ENCODE data around the gene UTP25.

Gene UTP25

GRCh38 chr1:209805875-209806760, 21.7 kb upstream of the UTP25 start, which contains the start of gene IRF6:
TSS of gene IRF6 (minus strand) at chr1:209806142. CDS start at chr1:209801413, 4,729 bp downstream.
- peak; percentile 67 for DNase-seq (ENCODE audit: low spot score)

- no peak for DNase-seq (ENCODE audit: low spot score)
Observed at GRCh38 chr1:209807509-209807908, 20.3 kb upstream of the UTP25 start.

GRCh38 chr1:209808059-209808581, 19.7 kb upstream of the UTP25 start:
- DNase-seq (ENCODE audit: low spot score) = no peak

GRCh38 chr1:209809611-209810010, 18.2 kb upstream of the UTP25 start:
- no peak for DNase-seq (ENCODE audit: low spot score)

GRCh38 chr1:209810783-209811182, 17.0 kb upstream of the UTP25 start:
- DNase-seq (ENCODE audit: low spot score) = no peak

GRCh38 chr1:209813902-209814301, 13.9 kb upstream of the UTP25 start:
- DNase-seq (ENCODE audit: low spot score) = no peak

DNA sequence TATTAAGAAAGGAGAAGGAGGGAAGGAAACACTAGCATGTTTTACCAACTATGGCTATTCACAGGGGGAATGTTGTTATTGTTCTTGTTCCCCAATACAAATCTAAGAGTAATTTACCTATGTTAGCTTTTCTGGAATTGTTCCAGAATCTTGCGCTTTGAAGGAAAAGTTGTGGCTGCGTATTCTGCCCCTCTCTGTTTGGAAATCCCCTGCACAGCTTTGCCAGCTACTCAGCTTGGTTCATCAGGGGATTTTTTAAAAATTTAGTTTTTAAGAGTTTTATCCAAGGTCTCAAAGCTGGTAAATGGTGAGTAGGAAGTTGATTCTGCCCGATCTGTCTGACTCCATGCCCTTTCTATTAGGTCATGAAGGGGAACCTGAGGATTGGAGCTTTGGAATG, 12.3 kb upstream of the UTP25 start:
- DNase-seq (ENCODE audit: low spot score) = no peak

GRCh38 chr1:209815931-209816341, 11.8 kb upstream of the UTP25 start:
- DNase-seq (ENCODE audit: low spot score) = no peak

DNA sequence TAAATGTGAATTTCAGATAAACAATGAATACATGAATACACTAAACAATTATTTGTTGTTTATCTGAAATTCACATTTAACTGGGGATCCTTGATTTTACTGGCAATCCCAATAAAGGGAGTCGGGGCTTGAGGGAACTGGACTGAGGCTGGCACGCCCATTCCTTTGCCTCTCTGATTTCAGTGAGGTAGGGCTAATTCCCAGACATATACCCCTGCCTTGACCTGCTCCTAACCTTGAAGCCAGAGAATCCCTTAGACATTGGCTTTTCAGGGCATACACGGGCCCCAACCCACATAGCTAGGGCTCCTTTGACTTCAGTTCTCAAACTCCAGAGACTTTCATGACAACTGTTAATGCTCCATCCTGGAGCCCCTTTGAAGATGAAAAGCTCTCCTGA, 10.8 kb upstream of the UTP25 start:
- no peak for DNase-seq (ENCODE audit: low spot score)

- DNase-seq (ENCODE audit: low spot score) = no peak
Observed at GRCh38 chr1:209817691-209818090, 10.1 kb upstream of the UTP25 start.

- DNase-seq (ENCODE audit: low spot score) = no peak
Observed at GRCh38 chr1:209819058-209819457, 8.7 kb upstream of the UTP25 start.

DNA sequence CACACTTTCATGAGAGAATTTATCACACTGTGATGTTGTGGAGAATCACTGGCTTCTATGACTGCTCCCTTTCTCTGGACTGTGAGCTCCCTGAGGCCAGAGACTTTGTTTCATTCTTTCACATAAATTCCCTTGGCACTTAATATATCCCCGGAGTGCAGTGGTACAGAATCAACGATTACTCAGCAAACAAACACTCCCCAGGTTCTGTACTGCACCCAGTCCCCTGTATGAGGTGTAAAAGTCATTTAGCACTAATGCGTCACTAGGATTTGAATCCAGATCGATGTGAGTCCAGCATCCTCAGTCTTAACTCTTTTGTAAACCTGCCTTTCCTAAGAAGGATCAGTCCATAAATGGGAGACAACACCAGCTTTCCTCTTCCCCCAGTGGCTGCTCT, 6.8 kb upstream of the UTP25 start:
- DNase-seq (ENCODE audit: low spot score) = no peak

DNA sequence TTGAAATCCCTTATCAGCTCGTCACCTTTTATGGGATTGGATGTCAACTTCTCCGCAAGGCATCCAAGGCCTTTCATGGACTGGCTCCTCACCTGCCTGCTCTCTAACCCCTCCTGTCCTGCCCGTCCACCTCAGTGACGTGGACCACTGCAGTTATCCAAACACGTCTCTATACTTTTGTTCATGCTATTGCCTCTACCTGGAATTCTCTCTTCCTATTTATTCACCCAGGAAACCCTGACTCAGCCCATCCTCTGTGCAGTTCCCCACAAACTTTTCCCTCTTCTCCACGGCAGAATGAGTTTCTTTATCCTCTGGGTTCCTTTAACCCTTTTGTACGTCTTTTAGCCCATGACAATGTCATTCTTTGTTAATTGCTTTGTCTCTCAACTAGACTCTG, 5.1 kb upstream of the UTP25 start:
- DNase-seq (ENCODE audit: low spot score) = no peak

- DNase-seq (ENCODE audit: low spot score) = peak; percentile 79
Observed at GRCh38 chr1:209823143-209824041, 4.4 kb upstream of the UTP25 start.

- no peak for DNase-seq (ENCODE audit: low spot score)
Observed at GRCh38 chr1:209825591-209826434, 2.0 kb upstream of the UTP25 start.

DNA sequence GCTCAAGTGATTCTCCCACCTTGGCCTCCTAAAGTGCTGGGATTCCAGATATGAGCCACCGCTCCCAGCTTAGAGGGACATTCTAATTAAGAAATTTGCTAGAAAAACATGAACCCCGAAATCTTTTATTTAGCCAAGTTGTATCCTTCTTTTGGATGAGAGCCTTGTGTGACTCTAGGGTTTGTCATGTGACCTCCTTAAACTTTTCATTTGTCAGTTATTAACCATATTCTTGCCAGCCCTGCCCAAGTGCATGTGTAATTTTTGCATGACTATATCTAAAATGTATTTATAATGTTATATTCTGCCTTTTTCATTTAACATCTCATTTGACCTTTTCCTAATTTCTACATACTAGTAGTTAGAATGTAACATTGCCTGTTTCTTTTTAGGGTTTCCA, 1.9 kb downstream of the UTP25 start:
- no peak for DNase-seq (ENCODE audit: low spot score)

GRCh38 chr1:209830722-209831121, 3.0 kb downstream of the UTP25 start:
- no peak for DNase-seq (ENCODE audit: low spot score)

GRCh38 chr1:209831615-209832014, 3.8 kb downstream of the UTP25 start:
- DNase-seq (ENCODE audit: low spot score) = no peak

DNA sequence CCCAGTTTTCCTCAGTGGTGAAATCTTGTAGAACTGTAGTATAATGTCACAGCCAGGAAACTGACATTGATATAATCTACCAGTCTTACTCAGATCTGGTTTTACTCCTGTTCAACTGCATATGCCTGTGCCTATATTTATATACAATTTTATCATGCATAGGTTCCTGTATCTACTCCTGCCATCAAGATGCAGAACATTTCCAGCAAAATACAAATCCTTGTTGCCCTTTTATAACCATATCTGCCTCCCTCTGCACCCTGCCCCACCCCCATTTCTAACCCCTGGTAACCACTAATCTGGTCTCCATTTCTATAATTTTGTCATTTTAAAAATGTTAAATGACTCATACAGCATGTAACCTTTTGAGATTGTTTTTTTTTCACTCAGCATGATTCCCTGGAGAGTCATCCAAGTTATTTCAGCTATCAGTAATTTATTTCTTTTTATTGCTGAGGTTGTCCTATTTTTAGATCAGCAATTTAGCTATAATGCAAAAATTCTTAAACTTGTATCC, 8.1 kb downstream of the UTP25 start:
- DNase-seq (ENCODE audit: low spot score) = no peak

GRCh38 chr1:209837671-209838070, 9.9 kb downstream of the UTP25 start:
- DNase-seq (ENCODE audit: low spot score) = no peak

DNA sequence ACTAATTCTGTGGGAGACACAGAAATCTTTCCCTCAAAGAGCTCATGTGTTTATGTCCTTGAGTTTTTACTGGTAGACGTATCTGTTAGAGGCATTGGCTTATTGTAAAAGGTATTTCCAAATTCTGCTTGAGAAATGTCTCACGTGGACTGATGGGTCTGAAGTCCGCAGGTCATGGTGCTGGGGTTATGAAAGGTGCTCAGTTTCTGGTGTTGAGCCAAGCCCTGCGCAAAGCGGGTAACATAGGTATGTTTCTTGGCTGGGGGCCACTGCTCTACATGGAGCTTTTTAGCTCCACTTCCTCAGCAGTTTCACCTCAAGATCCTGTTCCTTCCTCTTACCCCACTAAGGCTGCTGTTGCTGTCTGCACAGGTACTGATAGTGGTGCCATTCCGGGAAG, 10.8 kb downstream of the UTP25 start:
- no peak for DNase-seq (ENCODE audit: low spot score)

All from cerebellar cortex (tissue), 1 donor.